GM13976 (cell line): ENCODE measurements around the gene UBN2.

Experiments used
- DNase-seq: peaks from one replicate; pipeline ENCODE4 v3.0.0; 2012; ENCODE audit warnings: low spot score
- in situ Hi-C: fragments of 300-500 bp; cut with MboI; formaldehyde crosslinking; loops from one replicate; pipeline ENCODE4 v1.12.0; 2022; ENCODE audit warnings: low sequenced_read_pairs, mixed read lengths, inconsistent platforms; ENCODE audit not compliant: unreplicated experiment
- TF ChIP-seq, protein P1 (sequence below): IDR thresholded peaks from 2 replicates; pipeline ENCODE4 v1.5.1; 2012; ENCODE audit warnings: borderline replicate concordance, mild to moderate bottlenecking; ENCODE audit not compliant: insufficient read depth; ENCODE audit errors: extremely low read depth, missing control alignments, control extremely low read depth

UBN2 gene

DNA sequence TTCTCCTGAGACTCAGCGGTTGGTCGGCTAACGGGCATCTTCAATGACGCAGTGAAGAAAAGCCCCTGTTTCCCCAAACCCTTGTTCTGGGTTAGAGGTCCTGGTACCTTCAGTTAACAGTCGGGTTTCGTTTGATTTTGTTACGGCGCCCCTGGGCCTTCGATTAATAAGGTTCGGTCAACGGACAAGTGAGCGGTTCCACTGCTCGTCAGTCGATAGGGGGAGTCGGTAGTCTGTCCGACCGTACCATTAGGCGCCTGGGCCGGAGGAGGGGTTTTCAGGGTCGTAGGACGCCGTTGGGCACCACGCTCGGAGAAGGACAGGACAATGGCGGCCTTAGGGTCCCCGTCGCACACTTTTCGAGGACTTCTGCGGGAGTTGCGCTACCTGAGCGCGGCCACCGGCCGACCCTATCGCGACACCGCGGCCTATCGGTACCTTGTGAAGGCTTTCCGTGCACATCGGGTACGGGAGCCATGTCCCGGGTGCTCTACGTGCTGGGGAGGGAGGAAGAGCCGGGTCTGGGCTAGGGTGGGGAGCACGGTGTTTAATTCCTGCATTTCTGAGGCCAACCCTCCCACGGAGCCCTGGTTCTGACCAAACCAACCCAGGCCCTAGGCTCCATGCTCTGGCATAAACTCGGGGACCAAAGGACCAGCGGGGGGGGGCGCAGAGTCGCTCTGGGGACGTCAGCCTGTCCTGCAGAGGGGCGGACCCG lies 110.2 kb downstream of the UBN2 start, which contains the start of gene FMC1:
Gene FMC1 (plus strand): TSS at position 280 of the 718 bp plus-strand sequence. CDS start 48 bp downstream, at position 328.
- in situ Hi-C loops = no loop called here
- peak; percentile 86 for DNase-seq
- TF ChIP-seq, protein P1, sequence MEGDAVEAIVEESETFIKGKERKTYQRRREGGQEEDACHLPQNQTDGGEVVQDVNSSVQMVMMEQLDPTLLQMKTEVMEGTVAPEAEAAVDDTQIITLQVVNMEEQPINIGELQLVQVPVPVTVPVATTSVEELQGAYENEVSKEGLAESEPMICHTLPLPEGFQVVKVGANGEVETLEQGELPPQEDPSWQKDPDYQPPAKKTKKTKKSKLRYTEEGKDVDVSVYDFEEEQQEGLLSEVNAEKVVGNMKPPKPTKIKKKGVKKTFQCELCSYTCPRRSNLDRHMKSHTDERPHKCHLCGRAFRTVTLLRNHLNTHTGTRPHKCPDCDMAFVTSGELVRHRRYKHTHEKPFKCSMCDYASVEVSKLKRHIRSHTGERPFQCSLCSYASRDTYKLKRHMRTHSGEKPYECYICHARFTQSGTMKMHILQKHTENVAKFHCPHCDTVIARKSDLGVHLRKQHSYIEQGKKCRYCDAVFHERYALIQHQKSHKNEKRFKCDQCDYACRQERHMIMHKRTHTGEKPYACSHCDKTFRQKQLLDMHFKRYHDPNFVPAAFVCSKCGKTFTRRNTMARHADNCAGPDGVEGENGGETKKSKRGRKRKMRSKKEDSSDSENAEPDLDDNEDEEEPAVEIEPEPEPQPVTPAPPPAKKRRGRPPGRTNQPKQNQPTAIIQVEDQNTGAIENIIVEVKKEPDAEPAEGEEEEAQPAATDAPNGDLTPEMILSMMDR = peak; percentile 27

DNA sequence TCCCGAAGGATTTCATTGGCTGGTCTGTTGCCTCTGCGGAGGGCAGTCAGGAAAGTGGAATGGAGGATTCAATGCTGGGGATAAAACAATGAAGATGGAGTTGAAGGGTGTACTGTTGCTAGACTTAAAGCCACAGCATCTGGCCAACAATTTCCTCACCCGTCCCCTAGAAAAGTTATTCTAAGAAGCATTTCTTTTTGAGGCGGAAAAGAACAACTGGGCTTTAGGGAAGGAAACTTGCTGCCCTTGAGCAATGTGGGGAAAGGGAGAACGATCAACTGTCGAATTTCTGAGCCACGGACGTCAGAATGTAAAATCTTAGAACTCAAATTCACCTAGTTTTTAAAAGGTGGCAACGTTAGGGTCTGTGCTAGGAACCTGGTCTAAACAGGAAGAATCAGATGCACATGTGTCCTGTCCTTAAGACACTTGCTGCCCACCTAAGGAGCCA lies 110.8 kb downstream of the UBN2 start:
- TF ChIP-seq, protein P1 = no peak
- in situ Hi-C loops = no loop called here
- no peak for DNase-seq

DNA sequence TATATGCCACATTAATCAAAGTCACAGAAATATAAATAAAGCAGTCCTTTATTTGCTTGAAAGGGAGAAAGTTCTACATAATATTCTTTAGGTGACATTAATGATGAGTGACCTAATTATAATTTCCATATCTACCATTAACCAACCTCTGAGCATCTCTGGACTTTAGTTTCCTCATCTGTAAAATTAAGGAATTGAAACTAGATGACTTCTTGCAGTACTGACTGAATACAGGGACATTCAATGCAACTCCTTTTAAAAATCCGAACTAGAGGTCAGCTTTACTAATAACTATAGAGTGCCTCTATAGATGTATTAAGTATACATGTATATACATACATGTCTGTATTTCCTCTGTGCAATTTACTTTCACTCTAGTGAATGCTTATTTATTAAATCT lies 114.0 kb downstream of the UBN2 start:
- DNase-seq = no peak
- TF ChIP-seq, protein P1 = no peak
- in situ Hi-C loops = no loop called here

DNA sequence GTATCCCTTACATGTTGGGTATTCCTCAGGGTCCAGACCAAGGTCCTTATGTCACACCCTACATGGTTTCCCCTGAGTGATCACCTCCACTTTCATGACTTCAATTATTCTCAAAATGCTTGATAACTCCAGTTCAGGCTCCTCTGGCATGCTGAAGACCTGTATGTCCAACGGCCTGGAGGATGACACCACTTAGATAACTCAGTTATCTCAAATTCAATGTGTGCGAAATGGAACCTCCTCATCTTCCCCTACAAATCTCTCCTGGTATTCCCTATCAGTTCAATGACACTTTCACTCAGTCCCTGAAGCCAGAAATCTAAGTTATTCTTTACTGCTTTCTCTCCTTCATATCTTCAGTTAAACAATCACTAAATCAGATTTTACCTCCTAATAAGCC lies 120.0 kb downstream of the UBN2 start:
- no peak for DNase-seq
- TF ChIP-seq, protein P1 = no peak
- in situ Hi-C loops = no loop called here

DNA sequence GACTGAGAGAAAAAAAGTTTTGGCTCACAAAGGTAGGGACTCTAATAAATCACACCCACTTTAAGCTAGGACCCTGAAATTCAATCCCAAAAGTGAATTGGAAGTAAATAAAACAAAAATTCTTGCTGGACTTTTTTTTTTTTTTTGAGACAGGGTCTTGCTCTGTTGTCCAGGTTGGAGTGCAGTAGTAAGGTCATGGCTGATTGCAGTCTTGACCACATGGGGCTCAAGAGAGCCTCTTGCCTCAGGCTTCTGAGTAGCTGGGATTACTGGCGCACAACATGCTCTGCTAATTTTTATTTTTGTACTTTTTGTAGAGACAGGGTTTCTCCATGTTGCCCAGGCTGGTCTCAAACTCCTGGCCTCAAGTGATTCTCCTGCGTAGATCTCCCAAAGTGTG lies 123.7 kb downstream of the UBN2 start:
- in situ Hi-C loops = no loop called here
- no peak for DNase-seq
- TF ChIP-seq, protein P1 = no peak

DNA sequence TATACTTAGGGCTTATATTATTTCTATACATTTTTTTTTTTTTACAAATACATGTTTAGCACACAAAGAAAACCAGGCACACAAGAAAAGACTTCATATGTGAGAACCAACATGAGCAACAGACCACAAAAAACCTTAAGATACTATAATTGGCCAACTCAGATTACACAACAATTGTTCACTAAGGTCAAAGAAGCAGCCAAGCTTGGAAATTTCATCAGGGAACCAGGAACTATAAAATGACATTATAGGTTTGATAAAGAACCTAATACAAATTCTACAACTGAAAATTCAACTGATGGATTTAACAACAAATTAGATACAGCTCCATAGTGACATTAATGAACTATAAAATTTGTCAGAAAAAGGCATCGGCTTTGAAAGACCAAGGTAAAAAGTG lies 124.3 kb downstream of the UBN2 start:
- in situ Hi-C loops = no loop called here
- TF ChIP-seq, protein P1 = no peak
- no peak for DNase-seq
